ENCODE data around the gene SLA2.

GRCh38 chr20:36658300-36658699, 12.3 kb upstream of the SLA2 start:
- TF ChIP-seq GLIS3 (CRISPR knock-in tag; IDR thresholded peaks at IDR 0.05), result no peak
- TF ChIP-seq ESRRG (CRISPR knock-in tag; IDR thresholded peaks at IDR 0.05), result no peak
- no peak for TF ChIP-seq ZC3H10 (CRISPR knock-in tag; IDR thresholded peaks at IDR 0.05)
- no peak for TF ChIP-seq RARB (CRISPR knock-in tag; IDR thresholded peaks at IDR 0.05)
- no peak for TF ChIP-seq ZFP3 (CRISPR knock-in tag; IDR thresholded peaks at IDR 0.05)
- TF ChIP-seq ZNF565 (CRISPR knock-in tag; conservative IDR thresholded peaks at IDR 0.05; ENCODE audit: low read depth), result no peak
- TF ChIP-seq ZNF8 (CRISPR knock-in tag; IDR thresholded peaks at IDR 0.05), result no peak
- TF ChIP-seq PATZ1 (CRISPR knock-in tag; IDR thresholded peaks at IDR 0.05; ENCODE audit: borderline replicate concordance), result no peak
- TF ChIP-seq ZNF70 (CRISPR knock-in tag; IDR thresholded peaks at IDR 0.05), result no peak
- TF ChIP-seq CSRNP3 (CRISPR knock-in tag; IDR thresholded peaks at IDR 0.05), result no peak
- no peak for TF ChIP-seq TOX (CRISPR knock-in tag; IDR thresholded peaks at IDR 0.05; ENCODE audit: borderline replicate concordance)

Data from SK-N-SH treated with all-trans-retinoic acid at 6 μM for 48 hours (cell line).